Stimulated activated CD8-positive, alpha-beta memory T cell treated with anti-CD3 and anti-CD28 coated beads, Interleukin-7, amount 100 ng/mL, for 4 hours (primary cell): Measurements from ENCODE around the gene SYNGAP1.

Experiments
- DNase-seq, 2 donors: peaks; one replicate each; pipeline ENCODE4 v3.0.0-alpha.2; 2020; ENCODE audit warnings: low read depth in 2 of 2

Gene SYNGAP1

GRCh38 chr6:33421344-33421643, 1.4 kb downstream of the SYNGAP1 start:
- DNase-seq: no peak

- DNase-seq: no peak
These were observed 3.9 kb downstream of the SYNGAP1 start for GRCh38 chr6:33423777-33424176.

GRCh38 chr6:33424855-33425667, 5.2 kb downstream of the SYNGAP1 start:
- DNase-seq: no peak

- peak; percentile 74 to 79 for DNase-seq
These were observed 6.1 kb downstream of the SYNGAP1 start for GRCh38 chr6:33425668-33426577.

GRCh38 chr6:33426590-33427511, 7.0 kb downstream of the SYNGAP1 start:
- no peak for DNase-seq

- peak in 1 of 2 donors; percentile 66 for DNase-seq
These were observed 7.8 kb downstream of the SYNGAP1 start for GRCh38 chr6:33427585-33428223.

GRCh38 chr6:33428224-33428965, 8.5 kb downstream of the SYNGAP1 start:
- DNase-seq: no peak

- no peak for DNase-seq
These were observed 9.3 kb downstream of the SYNGAP1 start for GRCh38 chr6:33428966-33429749.

- no peak for DNase-seq
These were observed 9.8 kb downstream of the SYNGAP1 start for GRCh38 chr6:33429750-33430052.

- no peak for DNase-seq
These were observed 10.5 kb downstream of the SYNGAP1 start for GRCh38 chr6:33430334-33430733.

- DNase-seq: peak; percentile 65 to 74
These were observed 11.4 kb downstream of the SYNGAP1 start for GRCh38 chr6:33430991-33431879.

- no peak for DNase-seq
These were observed 12.1 kb downstream of the SYNGAP1 start for GRCh38 chr6:33431880-33432541.

- DNase-seq: no peak
These were observed 12.7 kb downstream of the SYNGAP1 start for GRCh38 chr6:33432546-33432945.

GRCh38 chr6:33433001-33433543, 13.2 kb downstream of the SYNGAP1 start:
- no peak for DNase-seq

- DNase-seq: no peak
These were observed 13.8 kb downstream of the SYNGAP1 start for GRCh38 chr6:33433544-33434191.

GRCh38 chr6:33434961-33435360, 15.1 kb downstream of the SYNGAP1 start:
- DNase-seq: no peak

GRCh38 chr6:33437666-33438065, 17.8 kb downstream of the SYNGAP1 start:
- no peak for DNase-seq
